HG03354 (cell line): ENCODE results near the gene MUC4.

ENCODE experiments used
- ATAC-seq: cut with Tn5 transposase; IDR thresholded peaks from one replicate; pipeline ENCODE4 v1.9.1; 2021; ENCODE audit warnings: mild to moderate bottlenecking; ENCODE audit not compliant: unreplicated experiment, poor library complexity, severe bottlenecking

MUC4 gene, protein sequence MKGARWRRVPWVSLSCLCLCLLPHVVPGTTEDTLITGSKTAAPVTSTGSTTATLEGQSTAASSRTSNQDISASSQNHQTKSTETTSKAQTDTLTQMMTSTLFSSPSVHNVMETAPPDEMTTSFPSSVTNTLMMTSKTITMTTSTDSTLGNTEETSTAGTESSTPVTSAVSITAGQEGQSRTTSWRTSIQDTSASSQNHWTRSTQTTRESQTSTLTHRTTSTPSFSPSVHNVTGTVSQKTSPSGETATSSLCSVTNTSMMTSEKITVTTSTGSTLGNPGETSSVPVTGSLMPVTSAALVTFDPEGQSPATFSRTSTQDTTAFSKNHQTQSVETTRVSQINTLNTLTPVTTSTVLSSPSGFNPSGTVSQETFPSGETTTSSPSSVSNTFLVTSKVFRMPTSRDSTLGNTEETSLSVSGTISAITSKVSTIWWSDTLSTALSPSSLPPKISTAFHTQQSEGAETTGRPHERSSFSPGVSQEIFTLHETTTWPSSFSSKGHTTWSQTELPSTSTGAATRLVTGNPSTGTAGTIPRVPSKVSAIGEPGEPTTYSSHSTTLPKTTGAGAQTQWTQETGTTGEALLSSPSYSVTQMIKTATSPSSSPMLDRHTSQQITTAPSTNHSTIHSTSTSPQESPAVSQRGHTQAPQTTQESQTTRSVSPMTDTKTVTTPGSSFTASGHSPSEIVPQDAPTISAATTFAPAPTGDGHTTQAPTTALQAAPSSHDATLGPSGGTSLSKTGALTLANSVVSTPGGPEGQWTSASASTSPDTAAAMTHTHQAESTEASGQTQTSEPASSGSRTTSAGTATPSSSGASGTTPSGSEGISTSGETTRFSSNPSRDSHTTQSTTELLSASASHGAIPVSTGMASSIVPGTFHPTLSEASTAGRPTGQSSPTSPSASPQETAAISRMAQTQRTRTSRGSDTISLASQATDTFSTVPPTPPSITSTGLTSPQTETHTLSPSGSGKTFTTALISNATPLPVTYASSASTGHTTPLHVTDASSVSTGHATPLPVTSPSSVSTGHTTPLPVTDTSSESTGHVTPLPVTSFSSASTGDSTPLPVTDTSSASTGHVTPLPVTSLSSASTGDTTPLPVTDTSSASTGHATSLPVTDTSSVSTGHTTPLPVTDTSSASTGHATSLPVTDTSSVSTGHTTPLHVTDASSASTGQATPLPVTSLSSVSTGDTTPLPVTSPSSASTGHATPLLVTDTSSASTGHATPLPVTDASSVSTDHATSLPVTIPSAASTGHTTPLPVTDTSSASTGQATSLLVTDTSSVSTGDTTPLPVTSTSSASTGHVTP (N-terminal part only)

DNA sequence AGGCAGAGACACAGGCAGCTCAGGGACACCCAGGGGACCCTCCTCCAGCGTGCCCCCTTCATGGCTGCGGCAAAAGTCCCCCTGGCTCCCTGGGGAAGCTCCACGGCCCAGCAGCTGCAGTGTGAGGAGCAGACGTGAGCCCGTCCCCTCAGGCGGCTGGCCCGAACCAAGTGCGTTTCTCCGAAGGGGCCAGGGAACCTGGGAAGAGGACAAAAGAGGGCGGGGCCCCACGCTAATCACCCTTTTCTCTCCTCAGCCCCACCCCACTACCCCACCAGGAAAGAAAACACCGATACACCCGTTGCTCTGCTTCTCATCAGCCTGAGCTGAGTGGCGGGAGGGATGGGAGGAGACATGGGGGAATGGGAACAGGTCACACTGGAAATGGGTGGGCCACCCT, at the start of gene MUC4:
Gene MUC4 (minus strand): TSS at position 174 of the 400 bp plus-strand sequence. CDS start 112 bp downstream, at position 62.
- no peak for ATAC-seq

DNA sequence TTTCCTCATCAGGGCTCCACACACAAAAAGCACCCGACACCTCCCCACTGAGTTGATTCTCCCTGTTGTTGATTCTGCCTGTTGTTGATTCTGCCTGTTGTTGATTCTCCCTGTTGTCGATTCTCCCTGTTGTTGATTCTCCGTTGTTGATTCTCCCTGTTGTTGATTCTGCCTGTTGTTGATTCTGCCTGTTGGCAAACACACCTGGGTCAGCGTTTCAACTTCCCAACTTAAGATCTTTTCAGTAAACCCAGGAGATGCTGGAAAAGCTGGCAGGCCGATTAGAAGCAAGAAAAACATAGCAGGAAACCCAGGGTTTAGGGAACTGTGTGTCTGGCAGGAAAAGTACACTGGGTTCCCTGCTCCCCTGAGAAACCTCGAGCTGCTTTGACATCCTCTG, 48.7 kb upstream of the MUC4 start:
- ATAC-seq, result no peak

DNA sequence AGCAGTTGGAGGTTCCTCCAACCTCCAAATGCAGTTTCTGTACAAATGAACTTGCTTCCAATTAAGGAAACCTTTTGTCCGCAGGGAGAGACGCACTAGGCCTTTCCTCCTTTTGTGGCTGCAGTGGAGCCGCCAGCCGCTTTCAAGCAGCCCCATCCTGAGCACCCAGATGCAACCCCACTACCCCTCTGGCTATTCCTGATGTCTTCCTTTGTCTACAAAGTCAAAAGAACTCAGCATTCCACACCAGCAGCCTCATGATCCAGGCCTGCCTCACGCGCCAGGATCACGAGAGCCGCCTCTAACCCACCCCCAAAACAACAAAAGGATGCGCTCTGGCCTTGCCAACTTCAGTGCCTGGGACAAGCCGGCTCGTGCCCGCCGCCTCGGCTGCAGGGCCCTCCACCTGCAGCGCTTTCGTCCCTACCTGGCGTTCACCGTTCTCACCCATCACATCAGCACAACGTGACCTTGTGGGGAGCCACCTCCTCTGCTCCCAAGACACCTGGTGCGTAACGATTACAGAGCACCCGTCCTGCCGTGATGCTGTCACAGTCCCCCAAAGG, 48.2 kb upstream of the MUC4 start:
- no peak for ATAC-seq

DNA sequence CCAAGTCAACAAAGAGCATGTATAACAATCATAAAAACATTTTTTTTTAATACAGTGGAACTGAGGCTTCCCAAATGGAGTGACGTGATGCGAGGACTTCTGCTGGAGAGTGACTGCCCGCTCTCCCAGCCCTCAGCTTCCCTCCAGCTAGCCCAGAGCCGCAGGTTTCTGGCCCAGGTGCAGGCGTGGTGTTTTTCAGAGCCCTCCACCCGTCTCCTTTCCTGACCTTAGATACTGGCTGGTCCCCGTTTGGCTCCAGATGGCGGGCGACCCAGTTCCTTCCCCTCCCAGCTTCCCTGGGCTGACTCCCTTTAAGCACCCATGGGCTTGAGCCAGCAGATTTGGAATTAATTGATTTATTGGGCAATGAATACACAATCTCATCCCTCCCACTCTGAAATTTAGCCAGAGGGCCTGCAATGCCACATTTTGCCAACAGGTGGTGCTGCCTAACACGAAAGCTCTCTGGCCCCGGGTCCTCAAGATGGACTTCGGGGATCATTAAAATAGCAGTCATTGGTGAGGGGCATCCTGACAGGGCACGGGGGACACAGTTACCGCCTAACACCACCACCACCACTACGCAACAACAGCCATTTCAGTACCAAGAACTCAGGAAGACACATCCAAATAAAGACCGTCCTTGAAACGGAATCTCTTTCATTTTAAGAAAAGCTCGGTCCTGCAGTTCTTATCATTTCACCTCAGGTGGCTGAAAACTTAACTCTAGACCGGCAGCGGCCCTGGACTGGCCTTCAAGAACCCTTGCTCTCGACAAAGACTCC, 47.5 kb upstream of the MUC4 start:
- ATAC-seq, result peak; percentile 53

DNA sequence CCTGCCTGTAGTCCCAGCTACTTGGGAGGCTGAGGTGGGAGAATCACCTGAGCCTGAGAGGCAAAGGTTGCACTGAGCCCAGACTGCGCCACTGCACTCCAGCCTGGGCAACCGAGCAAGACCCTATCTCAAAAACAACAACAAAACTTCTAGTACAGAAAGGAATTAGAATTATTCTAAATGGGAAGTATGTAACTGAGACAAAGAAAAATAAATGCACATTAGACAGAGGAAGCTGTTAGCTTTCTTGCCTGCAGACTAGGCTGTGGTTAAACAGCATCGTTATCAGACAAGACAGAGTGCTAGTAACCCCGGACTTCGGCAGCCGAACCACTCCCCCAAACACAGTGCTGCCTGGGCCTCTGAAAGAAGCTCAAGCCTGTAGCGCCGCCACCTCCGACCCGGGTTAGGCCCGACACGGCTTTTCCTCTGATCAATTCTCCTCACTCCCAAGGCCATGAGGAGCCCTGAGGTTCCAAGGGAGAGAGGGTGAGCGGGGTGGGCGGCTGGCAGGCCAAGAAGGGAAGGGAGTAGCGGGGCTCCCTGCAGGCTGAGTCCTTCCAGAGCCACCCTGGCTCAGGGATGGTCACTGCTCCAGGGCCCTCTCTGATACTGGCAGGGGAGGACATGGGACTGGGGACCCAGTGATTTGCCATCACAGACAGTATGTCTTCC, 44.8 kb upstream of the MUC4 start:
- no peak for ATAC-seq

DNA sequence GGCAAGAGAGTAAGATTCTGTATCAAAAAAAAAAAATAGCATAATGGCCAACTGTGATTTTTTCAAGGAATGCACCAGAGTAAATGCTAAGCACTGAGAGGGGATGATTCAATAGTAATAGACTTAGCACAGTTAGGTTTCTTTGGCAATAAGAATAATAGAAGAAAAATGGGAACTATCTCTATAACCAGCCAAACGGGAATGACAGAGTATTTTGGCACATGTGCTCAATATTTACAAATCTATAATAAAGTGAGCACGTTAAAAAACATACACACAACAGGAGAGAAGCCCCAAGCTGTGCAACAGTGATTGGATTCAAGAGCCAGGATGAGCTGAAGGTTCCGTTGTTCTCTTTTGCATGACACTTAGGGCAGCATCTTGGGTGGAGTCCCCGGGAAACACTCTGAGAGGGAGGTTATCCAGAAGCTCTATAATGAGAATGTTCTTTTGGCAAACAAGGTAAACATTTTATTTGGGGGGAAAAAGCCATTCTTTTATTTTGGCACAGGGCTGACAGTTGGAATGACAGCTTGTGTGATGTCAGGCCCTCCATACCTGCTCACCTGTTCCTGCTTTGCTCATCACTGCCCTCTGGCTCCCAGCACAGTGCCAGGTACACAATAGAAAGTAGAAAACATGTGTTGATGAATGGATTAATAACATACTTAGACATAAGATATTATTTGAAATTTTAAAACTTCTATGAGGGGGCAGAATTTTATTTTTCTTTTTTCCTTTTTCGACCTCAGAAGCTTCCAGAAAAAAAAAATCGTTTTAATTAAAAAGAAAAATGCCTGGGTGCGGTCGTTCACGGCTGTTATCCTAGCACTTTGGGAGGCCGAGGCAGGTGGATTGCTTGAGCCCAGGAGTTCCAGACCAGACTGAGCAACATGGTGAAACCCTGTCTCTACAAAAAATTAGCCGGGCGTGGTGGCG, 44.0 kb upstream of the MUC4 start:
- no peak for ATAC-seq

DNA sequence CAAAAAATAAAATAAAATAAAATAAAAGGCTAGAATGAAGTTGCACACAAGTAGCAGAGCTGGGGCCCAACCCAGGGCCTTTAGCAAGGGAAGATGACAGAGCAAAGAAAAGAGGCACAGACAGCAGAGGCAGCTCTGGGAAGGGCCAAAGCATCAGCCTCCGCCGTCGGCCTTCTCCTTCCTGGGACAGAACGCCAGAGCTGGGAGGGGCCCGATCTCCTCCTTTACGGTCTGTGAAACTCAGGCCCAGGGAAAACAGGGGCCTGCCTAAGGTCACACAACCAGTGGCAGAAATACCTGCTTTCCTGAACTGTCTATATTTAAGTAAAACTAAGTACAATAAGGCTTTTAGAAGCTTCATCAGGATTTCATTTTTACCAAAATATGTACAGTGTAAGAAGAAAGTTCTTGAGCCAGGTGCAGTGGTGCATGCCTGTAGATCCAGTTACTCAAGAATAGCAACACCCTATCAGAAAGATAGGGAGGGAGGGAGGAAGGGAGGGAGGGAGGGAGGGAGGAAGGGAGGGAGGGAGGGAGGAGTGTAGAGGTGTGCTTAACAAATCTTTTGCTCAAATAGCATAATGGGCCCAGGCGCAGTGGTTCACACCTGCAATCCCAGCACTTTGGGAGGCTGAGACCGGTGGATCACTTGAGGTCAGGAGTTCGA, 43.0 kb upstream of the MUC4 start:
- ATAC-seq, result no peak

DNA sequence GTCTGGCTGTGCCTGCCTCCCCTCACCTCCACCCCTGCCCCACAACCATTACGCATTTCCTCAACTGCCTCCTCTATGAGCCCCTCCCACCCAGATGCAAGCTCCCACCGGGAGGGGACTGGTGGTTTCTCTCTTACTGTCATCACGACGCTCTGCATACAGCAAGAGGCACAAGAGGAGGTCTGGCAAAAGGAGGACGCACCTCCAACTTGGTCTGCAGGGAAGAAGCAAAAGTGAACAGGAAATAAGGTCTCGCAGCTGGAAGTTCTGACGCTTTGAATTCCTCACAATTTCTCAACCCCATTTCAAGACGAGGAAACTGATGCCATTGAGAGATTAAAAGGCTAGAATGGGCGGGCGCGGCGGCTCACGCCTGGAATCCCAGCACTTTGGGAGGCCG, 42.3 kb upstream of the MUC4 start:
- ATAC-seq, result no peak

DNA sequence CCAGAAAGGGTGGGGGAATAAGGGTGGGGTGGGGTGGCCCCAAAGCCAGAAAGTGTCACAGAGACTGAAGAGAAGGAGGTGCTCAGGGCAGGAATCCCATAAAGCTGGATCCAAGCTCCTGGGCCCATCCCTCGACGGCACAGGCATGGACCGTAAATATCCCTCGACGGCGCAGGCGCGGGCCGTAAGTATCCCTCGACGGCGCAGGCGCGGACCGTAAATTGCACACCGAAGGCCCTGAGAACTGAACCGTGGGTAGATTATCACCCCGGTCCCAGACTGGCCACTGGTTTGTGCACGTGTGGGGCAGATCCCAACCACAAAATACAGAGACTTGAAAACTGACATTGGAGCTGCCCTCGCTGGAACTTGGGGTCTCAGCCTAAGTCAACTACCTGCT, 41.3 kb upstream of the MUC4 start:
- no peak for ATAC-seq

DNA sequence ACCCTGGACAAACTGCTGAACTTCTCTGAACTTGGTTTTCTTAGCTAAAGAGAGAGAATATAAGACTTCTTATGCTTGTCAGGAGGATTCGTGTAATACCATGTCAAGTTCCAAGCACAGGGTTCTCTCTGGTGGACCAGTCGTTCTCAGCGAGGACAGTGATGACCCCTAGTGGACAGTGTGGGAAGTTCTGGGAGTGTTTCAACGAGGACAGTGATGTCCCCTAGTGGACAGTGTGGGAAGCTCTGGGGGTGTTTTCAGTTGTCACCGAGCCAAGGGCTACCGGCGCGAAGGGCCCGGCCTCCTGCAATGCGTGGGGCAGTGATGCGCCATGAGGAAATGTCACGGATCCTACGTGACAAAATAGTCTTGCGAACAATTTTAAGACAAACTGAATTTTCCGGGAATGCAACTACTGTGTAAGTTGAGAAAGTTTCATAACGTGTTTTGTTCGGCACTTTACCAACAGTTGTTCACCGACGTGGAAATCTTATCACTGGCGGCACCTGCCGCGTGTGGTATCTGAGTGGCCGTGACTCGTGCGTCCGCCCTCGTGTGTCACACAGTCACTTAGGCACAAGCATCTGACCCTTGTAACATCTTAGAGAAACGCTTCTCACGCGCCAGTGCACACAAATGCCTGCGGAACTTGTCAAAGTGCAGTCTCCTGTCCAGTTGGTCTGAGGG, 39.3 kb upstream of the MUC4 start:
- ATAC-seq, result peak; percentile 96

DNA sequence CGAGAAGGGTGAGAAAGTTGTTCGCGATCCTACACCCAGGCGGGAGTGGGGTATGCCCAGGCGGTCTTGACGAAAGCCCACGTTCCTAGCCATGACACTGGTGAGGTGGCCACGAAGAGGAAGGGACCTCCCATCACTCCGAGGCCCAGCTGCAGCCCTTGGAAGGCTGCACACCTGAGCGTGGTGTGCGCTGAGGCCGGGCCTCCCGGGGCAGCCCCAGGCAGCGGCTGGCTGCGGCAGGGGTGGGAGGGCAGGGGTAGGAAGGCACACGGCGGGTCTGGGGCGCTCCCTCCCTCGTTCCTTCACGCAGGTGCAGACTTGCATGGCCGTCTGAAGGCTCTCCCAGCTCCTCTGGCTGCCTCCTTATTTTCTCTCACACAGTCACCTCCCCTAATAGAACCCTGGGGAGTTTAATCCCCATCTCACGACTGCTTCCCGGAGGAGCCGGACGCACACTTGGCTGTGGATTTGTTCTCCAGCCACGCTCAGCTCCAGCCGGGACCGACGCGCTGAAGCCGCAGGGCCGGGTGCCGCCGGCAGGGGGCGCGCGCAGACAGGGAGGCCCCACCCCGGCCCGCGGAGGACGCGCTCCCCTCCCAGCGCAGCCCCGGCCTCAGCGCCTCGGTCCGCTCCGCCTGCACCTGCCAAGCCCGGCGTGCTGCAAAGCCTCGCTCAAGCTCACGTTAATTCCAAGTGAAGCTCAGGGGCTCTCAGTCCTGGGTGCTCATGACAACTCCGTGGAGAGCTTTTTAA, 37.8 kb upstream of the MUC4 start:
- no peak for ATAC-seq

DNA sequence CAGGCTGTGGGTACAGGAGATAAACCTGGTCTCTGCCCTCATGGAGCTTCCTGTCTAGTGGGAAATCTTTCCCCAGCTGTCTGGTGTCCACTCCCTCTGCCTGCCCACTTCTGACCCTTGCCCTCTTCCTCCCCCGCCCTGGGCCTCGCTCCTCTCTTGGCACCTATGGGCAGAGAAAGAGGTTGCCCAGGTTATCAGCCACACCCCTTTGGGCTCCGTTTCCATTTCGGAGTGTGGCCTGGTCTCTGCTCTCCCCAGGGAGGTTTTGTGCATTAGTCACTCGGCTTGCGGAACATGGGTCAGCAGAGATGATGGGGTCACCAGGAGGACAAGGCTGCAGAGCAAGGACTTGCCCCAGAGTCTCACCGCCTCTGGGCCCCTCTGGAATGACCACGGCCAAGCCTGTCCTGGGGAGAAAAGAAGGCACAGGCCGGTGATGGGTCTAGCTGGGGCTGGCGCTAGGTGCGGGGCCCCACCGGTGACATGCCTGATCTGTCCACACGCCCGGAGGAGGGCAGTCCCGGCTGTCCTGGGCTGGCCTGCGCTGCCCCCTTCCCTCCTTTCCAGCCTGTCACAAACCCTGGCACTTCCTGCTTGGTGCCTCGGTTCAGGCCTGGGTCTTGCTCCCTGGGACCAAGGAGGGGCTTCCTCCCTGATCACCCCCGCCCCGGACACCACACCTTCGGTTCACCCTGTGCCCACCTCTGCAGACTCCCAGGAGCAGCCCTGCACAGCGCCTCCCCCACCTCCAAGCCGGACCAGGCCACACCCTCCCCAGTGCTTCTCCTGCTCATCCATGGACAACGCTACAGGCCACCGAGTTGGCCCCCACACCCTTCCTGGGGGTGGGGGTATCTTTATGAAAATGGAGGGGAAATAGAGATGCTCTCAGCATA, 35.6 kb upstream of the MUC4 start:
- ATAC-seq, result no peak

DNA sequence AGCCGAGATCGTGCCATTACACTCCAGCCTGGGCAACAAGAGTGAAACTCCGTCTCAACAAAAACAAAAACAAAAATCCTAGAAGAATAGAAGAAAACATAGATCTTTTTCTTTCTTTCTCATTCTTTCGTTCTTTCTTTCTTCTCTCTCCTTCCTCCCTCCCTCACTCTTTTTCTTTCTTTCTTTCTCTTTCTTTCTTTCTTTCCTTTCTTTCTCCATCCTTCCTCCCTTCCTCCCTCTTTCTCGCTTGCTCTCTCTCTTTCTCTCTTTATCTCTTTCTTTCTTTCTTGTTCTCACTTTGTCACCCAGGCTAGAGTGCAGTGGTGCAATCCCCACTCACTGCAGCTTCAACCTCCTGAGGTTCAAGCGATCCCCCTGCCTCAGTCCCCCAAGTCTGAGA, 33.8 kb upstream of the MUC4 start:
- no peak for ATAC-seq

DNA sequence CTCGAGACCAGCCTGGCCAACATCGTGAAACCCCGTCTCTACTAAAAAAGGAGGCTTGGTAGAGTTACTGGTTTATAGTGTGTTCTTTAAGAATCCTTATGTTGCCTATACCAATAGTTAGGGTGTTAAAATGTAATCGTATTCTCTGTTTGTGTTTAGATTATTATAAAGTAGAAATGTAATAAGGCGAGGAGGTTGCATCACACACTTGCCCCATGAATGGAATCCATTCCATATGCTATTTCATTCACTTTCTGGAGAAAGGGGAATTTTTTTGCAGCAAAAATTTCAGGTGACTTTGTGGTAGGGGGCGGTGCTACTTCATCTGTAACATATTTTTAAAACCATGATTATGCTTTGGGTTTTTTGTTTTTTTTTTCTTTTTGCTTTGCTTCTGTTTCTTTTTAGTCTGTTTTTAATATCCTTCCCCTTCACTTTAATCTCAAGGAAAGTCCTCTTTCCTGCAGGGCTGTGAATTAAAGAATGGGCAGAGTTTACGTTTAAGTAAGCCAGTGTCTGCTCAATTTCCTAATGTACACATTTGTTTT, 33.0 kb upstream of the MUC4 start:
- ATAC-seq, result no peak
